ENCODE measurements around the gene SENP5. TPM values are rescaled to one million over a fixed set of nuclear protein-coding genes. Genes with fewer than 3 reads are reported as not detected.

SENP5 gene
- total RNA-seq, 1 experiment from 2014 or later, result 30.2 TPM

- no peak for DNase-seq (ENCODE audit: unreplicated experiment)
- peak; percentile 14 for TF ChIP-seq CTCF (IDR thresholded peaks at IDR 0.05; ENCODE audit: unreplicated experiment)
- no peaks in the 10 kb centered on the region for H3K27me3 Mint-ChIP-seq (ENCODE audit: insufficient read depth, unreplicated experiment)
- no TSS peak for BruUV-seq (replicated peaks)
- no peak overlapping the region for H3K4me3 Mint-ChIP-seq (ENCODE audit: unreplicated experiment)
- no peaks in the 10 kb centered on the region for H3K9me3 Mint-ChIP-seq (ENCODE audit: unreplicated experiment)
- no peak overlapping the region for H3K27ac Mint-ChIP-seq (ENCODE audit: low read depth, unreplicated experiment)
- peaks cover 21% of the 10 kb centered on the region for H3K36me3 Mint-ChIP-seq (ENCODE audit: insufficient read depth, unreplicated experiment)
- ChIA-PET CTCF (no interaction called here), POLR2A (interaction anchor here (1.4 kb wide), 1 partner anchor 80 kb away, joined by 3 read pairs; the partner anchor contains the start of gene SENP5)
- peaks cover 6% of the 10 kb centered on the region for H3K4me1 Mint-ChIP-seq (ENCODE audit: insufficient read depth, unreplicated experiment)
- intact Hi-C loops (cut with micrococcal nuclease), result no loop called here
Measured at GRCh38 chr3:196947136-196947859, 79.6 kb downstream of the SENP5 start.

- no peak for TF ChIP-seq CTCF (IDR thresholded peaks at IDR 0.05; ENCODE audit: unreplicated experiment)
- no peak for DNase-seq (ENCODE audit: unreplicated experiment)
- Mint-ChIP-seq H3K27ac (ENCODE audit: low read depth, unreplicated experiment) (no peak overlapping the region), H3K9me3 (ENCODE audit: unreplicated experiment) (no peaks in the 10 kb centered on the region), H3K27me3 (ENCODE audit: insufficient read depth, unreplicated experiment) (no peaks in the 10 kb centered on the region), H3K36me3 (ENCODE audit: insufficient read depth, unreplicated experiment) (peaks cover 15% of the 10 kb centered on the region), H3K4me1 (ENCODE audit: insufficient read depth, unreplicated experiment) (peaks cover 6% of the 10 kb centered on the region), H3K4me3 (ENCODE audit: unreplicated experiment) (no peak overlapping the region)
- ChIA-PET CTCF (no interaction called here), POLR2A (interaction anchor here (1.4 kb wide), 1 partner anchor 80 kb away, joined by 3 read pairs; the partner anchor contains the start of gene SENP5)
- no TSS peak for BruUV-seq (replicated peaks)
- intact Hi-C loops (cut with micrococcal nuclease), result no loop called here
Measured at GRCh38 chr3:196947860-196948441, 80.2 kb downstream of the SENP5 start.

GRCh38 chr3:196948442-196949284 is 80.9 kb downstream of the SENP5 start:
- no peak overlapping the region for H3K27ac Mint-ChIP-seq (ENCODE audit: low read depth, unreplicated experiment)
- TF ChIP-seq CTCF (IDR thresholded peaks at IDR 0.05; ENCODE audit: unreplicated experiment), result no peak
- peaks cover 6% of the 10 kb centered on the region for H3K4me1 Mint-ChIP-seq (ENCODE audit: insufficient read depth, unreplicated experiment)
- CTCF ChIA-PET, result no interaction called here
- H3K9me3 Mint-ChIP-seq (ENCODE audit: unreplicated experiment), result no peaks in the 10 kb centered on the region
- no peaks in the 10 kb centered on the region for H3K27me3 Mint-ChIP-seq (ENCODE audit: insufficient read depth, unreplicated experiment)
- POLR2A ChIA-PET, result no interaction called here
- no peak for DNase-seq (ENCODE audit: unreplicated experiment)
- BruUV-seq (replicated peaks), result no TSS peak
- peaks cover 8% of the 10 kb centered on the region for H3K36me3 Mint-ChIP-seq (ENCODE audit: insufficient read depth, unreplicated experiment)
- intact Hi-C loops (cut with micrococcal nuclease), result no loop called here
- H3K4me3 Mint-ChIP-seq (ENCODE audit: unreplicated experiment), result no peak overlapping the region

- CTCF ChIA-PET, result no interaction called here
- Mint-ChIP-seq H3K4me1 (ENCODE audit: insufficient read depth, unreplicated experiment) (peaks cover 6% of the 10 kb centered on the region), H3K9me3 (ENCODE audit: unreplicated experiment) (no peaks in the 10 kb centered on the region), H3K27ac (ENCODE audit: low read depth, unreplicated experiment) (no peak overlapping the region), H3K27me3 (ENCODE audit: insufficient read depth, unreplicated experiment) (no peaks in the 10 kb centered on the region), H3K36me3 (ENCODE audit: insufficient read depth, unreplicated experiment) (peaks cover 6% of the 10 kb centered on the region), H3K4me3 (ENCODE audit: unreplicated experiment) (no peak overlapping the region)
- no peak for TF ChIP-seq CTCF (IDR thresholded peaks at IDR 0.05; ENCODE audit: unreplicated experiment)
- DNase-seq (ENCODE audit: unreplicated experiment), result no peak
- intact Hi-C loops (cut with micrococcal nuclease), result no loop called here
- POLR2A ChIA-PET, result interaction anchor here (0.7 kb wide), 1 partner anchor 350 kb away, joined by 5 read pairs; no protein-coding TSS in a partner anchor
- BruUV-seq (replicated peaks), result no TSS peak
Measured at GRCh38 chr3:196949285-196949619, 81.5 kb downstream of the SENP5 start.

Data from MCF 10A (cell line).